ENCODE data around the gene NINJ1. TPM values are rescaled to one million over a fixed set of nuclear protein-coding genes. Genes with fewer than 3 reads are reported as not detected.

NINJ1 gene
- total RNA-seq, 4 donors from 2014 or later: 82.9 to 168 (median 121) TPM

- intact Hi-C loops (cut with DNase I): no loop called here
- H3K27me3 ChIP-seq: no peaks in the 10 kb centered on the region
- H3K9me3 ChIP-seq: no peaks in the 10 kb centered on the region
- peak in 1 of 2 donors; percentile 3 for DNase-seq
- no peak overlapping the region for H3K4me3 ChIP-seq (replicated peaks in 1 of 3)
- no peaks in the 10 kb centered on the region for H3K36me3 ChIP-seq
- WGBS, 2 donors: 83 to 90% methylated on average over 7 to 8 of the region's 8 CpGs
- TF ChIP-seq, protein P1, sequence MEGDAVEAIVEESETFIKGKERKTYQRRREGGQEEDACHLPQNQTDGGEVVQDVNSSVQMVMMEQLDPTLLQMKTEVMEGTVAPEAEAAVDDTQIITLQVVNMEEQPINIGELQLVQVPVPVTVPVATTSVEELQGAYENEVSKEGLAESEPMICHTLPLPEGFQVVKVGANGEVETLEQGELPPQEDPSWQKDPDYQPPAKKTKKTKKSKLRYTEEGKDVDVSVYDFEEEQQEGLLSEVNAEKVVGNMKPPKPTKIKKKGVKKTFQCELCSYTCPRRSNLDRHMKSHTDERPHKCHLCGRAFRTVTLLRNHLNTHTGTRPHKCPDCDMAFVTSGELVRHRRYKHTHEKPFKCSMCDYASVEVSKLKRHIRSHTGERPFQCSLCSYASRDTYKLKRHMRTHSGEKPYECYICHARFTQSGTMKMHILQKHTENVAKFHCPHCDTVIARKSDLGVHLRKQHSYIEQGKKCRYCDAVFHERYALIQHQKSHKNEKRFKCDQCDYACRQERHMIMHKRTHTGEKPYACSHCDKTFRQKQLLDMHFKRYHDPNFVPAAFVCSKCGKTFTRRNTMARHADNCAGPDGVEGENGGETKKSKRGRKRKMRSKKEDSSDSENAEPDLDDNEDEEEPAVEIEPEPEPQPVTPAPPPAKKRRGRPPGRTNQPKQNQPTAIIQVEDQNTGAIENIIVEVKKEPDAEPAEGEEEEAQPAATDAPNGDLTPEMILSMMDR (IDR thresholded peaks at IDR 0.05): no peak
- no peak for TF ChIP-seq POLR2A (IDR thresholded peaks at IDR 0.05)
- peaks cover 7 to 10% of the 10 kb centered on the region in 2 donors for H3K4me1 ChIP-seq
- H3K27ac ChIP-seq: no peak overlapping the region
Observed at GRCh38 chr9:93083592-93084470, 50.2 kb downstream of the NINJ1 start.

- TF ChIP-seq, protein P1 (IDR thresholded peaks at IDR 0.05): no peak
- no peak for TF ChIP-seq POLR2A (IDR thresholded peaks at IDR 0.05)
- no peak overlapping the region for H3K27ac ChIP-seq
- DNase-seq: peak in 1 of 2 donors; percentile 4
- H3K36me3 ChIP-seq: no peaks in the 10 kb centered on the region
- intact Hi-C loops (cut with DNase I): no loop called here
- no peaks in the 10 kb centered on the region for H3K27me3 ChIP-seq
- H3K4me1 ChIP-seq: peaks cover 7 to 10% of the 10 kb centered on the region in 2 donors
- no peak overlapping the region for H3K4me3 ChIP-seq (replicated peaks in 1 of 3)
- H3K9me3 ChIP-seq: no peaks in the 10 kb centered on the region
- WGBS, 2 donors: 52 to 68% methylated on average over 14 to 17 of the region's 18 CpGs
Observed at GRCh38 chr9:93082841-93083411, 51.1 kb downstream of the NINJ1 start.

- no peak for DNase-seq
Observed at GRCh38 chr9:93081931-93082330, 52.1 kb downstream of the NINJ1 start.

GRCh38 chr9:93081081-93081529, 52.9 kb downstream of the NINJ1 start:
- H3K4me3 ChIP-seq (replicated peaks in 1 of 3): no peak overlapping the region
- peaks cover 7 to 10% of the 10 kb centered on the region in 2 donors for H3K4me1 ChIP-seq
- H3K27ac ChIP-seq: no peak overlapping the region
- H3K36me3 ChIP-seq: no peaks in the 10 kb centered on the region
- 90 to 94% methylated on average over 10 of the region's 10 CpGs for WGBS, 2 donors
- H3K9me3 ChIP-seq: no peaks in the 10 kb centered on the region
- no peaks in the 10 kb centered on the region for H3K27me3 ChIP-seq
- intact Hi-C loops (cut with DNase I): no loop called here
- no peak for TF ChIP-seq POLR2A (IDR thresholded peaks at IDR 0.05)
- TF ChIP-seq, protein P1 (IDR thresholded peaks at IDR 0.05): no peak
- peak in 1 of 2 donors; percentile 2 for DNase-seq

More at GRCh38 chr9:93081931-93082330, 52.1 kb downstream of the NINJ1 start:
- intact Hi-C loops (cut with DNase I): no loop called here
- Histone ChIP-seq H3K36me3 (no peaks in the 10 kb centered on the region), H3K27ac (no peak overlapping the region), H3K27me3 (no peaks in the 10 kb centered on the region), H3K9me3 (no peaks in the 10 kb centered on the region), H3K4me3 (replicated peaks in 1 of 3) (no peak overlapping the region), H3K4me1 (peaks cover 7 to 10% of the 10 kb centered on the region in 2 donors)
- TF ChIP-seq, protein P1 (IDR thresholded peaks at IDR 0.05): no peak
- TF ChIP-seq POLR2A (IDR thresholded peaks at IDR 0.05): no peak
- WGBS, 2 donors: 93 to 94% methylated on average over 3 of the region's 3 CpGs

DNA sequence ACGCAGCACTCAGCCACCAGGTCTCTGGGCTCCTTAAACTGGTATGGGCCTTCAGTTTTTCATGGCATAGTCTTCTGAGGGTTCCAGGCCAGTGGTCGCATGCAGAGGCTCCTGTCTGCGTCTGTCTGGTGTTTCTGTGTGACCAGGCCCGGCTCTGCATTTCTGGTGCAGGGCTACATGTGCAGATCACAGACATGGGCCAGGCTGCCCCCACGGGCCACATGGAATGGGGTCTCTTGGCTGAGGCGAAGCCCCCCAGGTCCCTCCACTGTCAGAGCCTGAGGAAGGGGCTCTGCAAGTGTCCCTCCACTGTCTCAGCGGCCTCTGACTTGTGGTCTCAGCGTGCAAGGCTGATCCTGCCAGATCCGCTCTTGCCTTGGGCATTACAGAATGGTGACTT, 53.6 kb downstream of the NINJ1 start:
- no peak for DNase-seq
- H3K27me3 ChIP-seq: no peaks in the 10 kb centered on the region
- WGBS, 2 donors: 91 to 94% methylated on average over 9 of the region's 9 CpGs
- no peak overlapping the region for H3K4me3 ChIP-seq (replicated peaks in 1 of 3)
- no peaks in the 10 kb centered on the region for H3K9me3 ChIP-seq
- TF ChIP-seq, protein P1 (IDR thresholded peaks at IDR 0.05): no peak
- TF ChIP-seq POLR2A (IDR thresholded peaks at IDR 0.05): no peak
- H3K4me1 ChIP-seq: peaks cover 7 to 10% of the 10 kb centered on the region in 2 donors
- H3K27ac ChIP-seq: no peak overlapping the region
- no peaks in the 10 kb centered on the region for H3K36me3 ChIP-seq
- intact Hi-C loops (cut with DNase I): no loop called here
